Nephron (organoid): Measurements from ENCODE around the gene ROBO1.

ENCODE experiments used
- H3K27ac Mint-ChIP-seq, 3 experiments: 2 replicates each; pipeline ENCODE4 v1.8.0; 2020; ENCODE audit warnings: mixed read lengths in 3 of 3, mild to moderate bottlenecking in 2 of 3, moderate library complexity in 1 of 3
- H3K27me3 Mint-ChIP-seq: 2 replicates; pipeline ENCODE4 v1.8.0; 2021; ENCODE audit warnings: low read depth, mild to moderate bottlenecking, moderate library complexity, mixed read lengths
- H3K36me3 Mint-ChIP-seq: 2 replicates; pipeline ENCODE4 v1.8.0; 2020; ENCODE audit warnings: low read depth, mixed read lengths
- H3K4me1 Mint-ChIP-seq: 2 replicates; pipeline ENCODE4 v1.8.0; 2020; ENCODE audit warnings: mixed read lengths
- H3K4me3 Mint-ChIP-seq, 3 experiments: 2 replicates each; pipeline ENCODE4 v1.8.0; 2020; ENCODE audit warnings: mild to moderate bottlenecking in 3 of 3, mixed read lengths in 3 of 3, moderate library complexity in 2 of 3
- H3K9me3 Mint-ChIP-seq: 2 replicates; pipeline ENCODE4 v1.8.0; 2020; ENCODE audit warnings: mixed read lengths
- CTCF ChIP-seq, 3 experiments: fragments of 200-600 bp; sonication (generic); IDR thresholded peaks; one replicate each; pipeline ENCODE4 v1.5.0; 2021; ENCODE audit warnings: antibody characterized with exemption in 3 of 3; ENCODE audit not compliant: unreplicated experiment in 3 of 3

ROBO1 gene

GRCh38 chr3:79461129-79461792 is 306.5 kb downstream of the ROBO1 start:
- no peaks in the 10 kb centered on the region for H3K4me1 Mint-ChIP-seq

GRCh38 chr3:79453600-79453999 is 314.2 kb downstream of the ROBO1 start:
- TF ChIP-seq CTCF (IDR thresholded peaks at IDR 0.05; ENCODE audit: unreplicated experiment in 3 of 3) = no peak
- no peaks in the 10 kb centered on the region for H3K4me1 Mint-ChIP-seq
- H3K27me3 Mint-ChIP-seq = no peaks in the 10 kb centered on the region
- no peak overlapping the region for H3K4me3 Mint-ChIP-seq
- H3K36me3 Mint-ChIP-seq = no peaks in the 10 kb centered on the region
- H3K27ac Mint-ChIP-seq = peak overlapping the region in 1 of 3 experiments; percentile 59
- H3K9me3 Mint-ChIP-seq = no peaks in the 10 kb centered on the region

More at GRCh38 chr3:79461129-79461792, 306.5 kb downstream of the ROBO1 start:
- Mint-ChIP-seq H3K4me3 (no peak overlapping the region), H3K27me3 (no peaks in the 10 kb centered on the region), H3K27ac (no peak overlapping the region), H3K9me3 (peaks cover 2% of the 10 kb centered on the region), H3K36me3 (no peaks in the 10 kb centered on the region)
- TF ChIP-seq CTCF (IDR thresholded peaks at IDR 0.05; ENCODE audit: unreplicated experiment in 3 of 3) = no peak

GRCh38 chr3:79436387-79436786 is 331.4 kb downstream of the ROBO1 start:
- Mint-ChIP-seq H3K36me3 (no peaks in the 10 kb centered on the region), H3K27ac (no peak overlapping the region), H3K4me1 (peaks cover 7% of the 10 kb centered on the region), H3K4me3 (no peak overlapping the region), H3K27me3 (no peaks in the 10 kb centered on the region), H3K9me3 (no peaks in the 10 kb centered on the region)
- TF ChIP-seq CTCF (IDR thresholded peaks at IDR 0.05; ENCODE audit: unreplicated experiment in 3 of 3) = no peak

GRCh38 chr3:79427081-79427480 is 340.7 kb downstream of the ROBO1 start:
- no peaks in the 10 kb centered on the region for H3K4me1 Mint-ChIP-seq
- H3K36me3 Mint-ChIP-seq = no peaks in the 10 kb centered on the region
- TF ChIP-seq CTCF (IDR thresholded peaks at IDR 0.05; ENCODE audit: unreplicated experiment in 3 of 3) = no peak
- H3K27ac Mint-ChIP-seq = no peak overlapping the region
- H3K4me3 Mint-ChIP-seq = no peak overlapping the region
- H3K9me3 Mint-ChIP-seq = no peaks in the 10 kb centered on the region
- no peaks in the 10 kb centered on the region for H3K27me3 Mint-ChIP-seq

- H3K27me3 Mint-ChIP-seq = no peaks in the 10 kb centered on the region
- no peaks in the 10 kb centered on the region for H3K4me1 Mint-ChIP-seq
- H3K27ac Mint-ChIP-seq = no peak overlapping the region
- H3K36me3 Mint-ChIP-seq = no peaks in the 10 kb centered on the region
- no peaks in the 10 kb centered on the region for H3K9me3 Mint-ChIP-seq
- no peak overlapping the region for H3K4me3 Mint-ChIP-seq
- TF ChIP-seq CTCF (IDR thresholded peaks at IDR 0.05; ENCODE audit: unreplicated experiment in 3 of 3) = no peak
These were observed 343.0 kb downstream of the ROBO1 start for GRCh38 chr3:79424811-79425210.

GRCh38 chr3:79423417-79423816 is 344.4 kb downstream of the ROBO1 start:
- no peaks in the 10 kb centered on the region for H3K4me1 Mint-ChIP-seq
- TF ChIP-seq CTCF (IDR thresholded peaks at IDR 0.05; ENCODE audit: unreplicated experiment in 3 of 3) = no peak
- H3K9me3 Mint-ChIP-seq = no peaks in the 10 kb centered on the region
- H3K27me3 Mint-ChIP-seq = no peaks in the 10 kb centered on the region
- H3K27ac Mint-ChIP-seq = no peak overlapping the region
- no peaks in the 10 kb centered on the region for H3K36me3 Mint-ChIP-seq
- no peak overlapping the region for H3K4me3 Mint-ChIP-seq
